H9 (cell line): ENCODE measurements around the gene PARD3. TPM values are rescaled to one million over a fixed set of nuclear protein-coding genes. Genes with fewer than 3 reads are reported as not detected.

Experiments
- DNase-seq: peaks from one replicate; pipeline ENCODE4 v3.0.0-alpha.2; 2017
- H2AFZ ChIP-seq: one replicate; pipeline ENCODE4 v1.6.1; 2013; ENCODE audit warnings: mild to moderate bottlenecking, low read length, control low read depth, moderate library complexity
- H2AK5ac ChIP-seq: 2 replicates; pipeline ENCODE4 v1.6.1; 2013; ENCODE audit warnings: low read length, control low read depth, mixed read lengths; ENCODE audit not compliant: insufficient read length
- H2BK120ac ChIP-seq: one replicate; pipeline ENCODE4 v1.6.1; 2013; ENCODE audit warnings: low read depth, mild to moderate bottlenecking, low read length, control low read depth, inconsistent platforms; ENCODE audit not compliant: poor library complexity, severe bottlenecking
- H2BK12ac ChIP-seq: 2 replicates; pipeline ENCODE4 v1.6.1; 2013; ENCODE audit warnings: low read length, control low read depth, mixed read lengths, low read depth; ENCODE audit not compliant: insufficient read length
- H2BK15ac ChIP-seq: 2 replicates; pipeline ENCODE4 v1.6.1; 2013; ENCODE audit warnings: low read depth, low read length, control low read depth
- H2BK20ac ChIP-seq: one replicate; pipeline ENCODE4 v1.6.1; 2013; ENCODE audit warnings: low read depth, mild to moderate bottlenecking, low read length, control low read depth, inconsistent platforms; ENCODE audit not compliant: poor library complexity, severe bottlenecking
- H2BK5ac ChIP-seq: 2 replicates; pipeline ENCODE4 v1.6.1; 2013; ENCODE audit warnings: low read length, control low read depth, mixed read lengths; ENCODE audit not compliant: insufficient read length
- H3K14ac ChIP-seq: 2 replicates; pipeline ENCODE4 v1.6.1; 2013; ENCODE audit warnings: low read length, control low read depth; ENCODE audit not compliant: insufficient read depth
- H3K18ac ChIP-seq: 2 replicates; pipeline ENCODE4 v1.6.1; 2013; ENCODE audit warnings: low read depth, mild to moderate bottlenecking, mixed read lengths, low read length, control low read depth; ENCODE audit not compliant: insufficient read length
- H3K23ac ChIP-seq: 2 replicates; pipeline ENCODE4 v1.6.1; 2013; ENCODE audit warnings: low read length, control low read depth, mixed read lengths, low read depth; ENCODE audit not compliant: insufficient read length
- H3K23me2 ChIP-seq: 2 replicates; pipeline ENCODE4 v1.6.1; 2013; ENCODE audit warnings: low read depth, mild to moderate bottlenecking, mixed read lengths, low read length, control low read depth; ENCODE audit not compliant: insufficient read length, poor library complexity, severe bottlenecking
- H3K27ac ChIP-seq: 2 replicates; pipeline ENCODE4 v1.5.1; 2013; ENCODE audit warnings: low read length, control low read depth, mixed read lengths, low read depth; ENCODE audit not compliant: insufficient read length
- H3K27me3 ChIP-seq: 2 replicates; pipeline ENCODE4 v1.6.1; 2013; ENCODE audit warnings: low read length, control low read depth, inconsistent platforms; ENCODE audit not compliant: insufficient read depth
- H3K4ac ChIP-seq: 2 replicates; pipeline ENCODE4 v1.6.1; 2013; ENCODE audit warnings: low read depth, mild to moderate bottlenecking, control low read depth, inconsistent platforms, low read length, moderate library complexity
- H3K4me1 ChIP-seq: 2 replicates; pipeline ENCODE4 v1.6.1; 2013; ENCODE audit warnings: low read length, control low read depth, inconsistent platforms; ENCODE audit not compliant: insufficient read depth
- H3K4me2 ChIP-seq: 2 replicates; pipeline ENCODE4 v1.6.1; 2013; ENCODE audit warnings: low read length, control low read depth, mixed read lengths; ENCODE audit not compliant: insufficient read length, insufficient read depth
- H3K56ac ChIP-seq: 2 replicates; pipeline ENCODE4 v1.6.1; 2013; ENCODE audit warnings: low read depth, mild to moderate bottlenecking, mixed read lengths, low read length, control low read depth; ENCODE audit not compliant: insufficient read length
- H3K79me1 ChIP-seq: 2 replicates; pipeline ENCODE4 v1.6.1; 2013; ENCODE audit warnings: low read depth, mild to moderate bottlenecking, moderate library complexity, low read length, control low read depth, inconsistent platforms; ENCODE audit not compliant: insufficient read depth, poor library complexity, severe bottlenecking
- H3K79me2 ChIP-seq: 2 replicates; pipeline ENCODE4 v1.6.1; 2013; ENCODE audit warnings: low read length, control low read depth, inconsistent platforms; ENCODE audit not compliant: insufficient read depth
- H3K9ac ChIP-seq: 2 replicates; pipeline ENCODE4 v1.6.1; 2013; ENCODE audit warnings: low read length, control low read depth, mixed read lengths; ENCODE audit not compliant: insufficient read length; ENCODE audit errors: extremely low read depth
- H3K9me3 ChIP-seq: one replicate; pipeline ENCODE4 v1.6.1; 2013; ENCODE audit warnings: low read depth, low read length, inconsistent platforms; ENCODE audit not compliant: control insufficient read depth
- H3T11ph ChIP-seq: one replicate; pipeline ENCODE4 v1.6.1; 2013; ENCODE audit warnings: mild to moderate bottlenecking, low read length, control low read depth, inconsistent platforms
- H4K20me1 ChIP-seq: one replicate; pipeline ENCODE4 v1.6.1; 2013; ENCODE audit not compliant: control insufficient read depth, insufficient read length, insufficient read depth
- H4K5ac ChIP-seq: 2 replicates; pipeline ENCODE4 v1.6.1; 2013; ENCODE audit warnings: low read depth, mild to moderate bottlenecking, mixed read lengths, low read length, control low read depth; ENCODE audit not compliant: insufficient read length
- H4K8ac ChIP-seq: replicated peaks from 2 replicates; pipeline ENCODE4 v1.6.1; 2013; ENCODE audit warnings: low read length, control low read depth, mixed read lengths, low read depth; ENCODE audit not compliant: insufficient read length
- H4K91ac ChIP-seq: 2 replicates; pipeline ENCODE4 v1.6.1; 2013; ENCODE audit warnings: low read depth, mild to moderate bottlenecking, moderate library complexity, mixed read lengths, low read length, control low read depth; ENCODE audit not compliant: insufficient read length
- H3K27ac Mint-ChIP-seq, 3 experiments: 2 replicates in 2 of 3; 3 replicates in 1 of 3; pipeline ENCODE4 v1.8.0; 2020 to 2021; ENCODE audit warnings: mixed read lengths in 3 of 3, mild to moderate bottlenecking in 1 of 3, moderate library complexity in 1 of 3
- H3K27me3 Mint-ChIP-seq: 2 replicates; pipeline ENCODE4 v1.8.0; 2021; ENCODE audit warnings: low read depth, mild to moderate bottlenecking, moderate library complexity, mixed read lengths
- H3K36me3 Mint-ChIP-seq, 3 experiments: 2 replicates in 2 of 3; 3 replicates in 1 of 3; pipeline ENCODE4 v1.8.0; 2020 to 2021; ENCODE audit warnings: low read depth in 3 of 3, mixed read lengths in 3 of 3; ENCODE audit not compliant: insufficient read depth in 1 of 3
- H3K4me1 Mint-ChIP-seq, 2 experiments: 2 replicates each; pipeline ENCODE4 v1.8.0; 2020; ENCODE audit warnings: mixed read lengths in 2 of 2
- H3K4me3 Mint-ChIP-seq, 2 experiments: 2 replicates in 1 of 2; 3 replicates in 1 of 2; pipeline ENCODE4 v1.8.0; 2020 to 2021; ENCODE audit warnings: mild to moderate bottlenecking in 2 of 2, mixed read lengths in 2 of 2, moderate library complexity in 1 of 2
- H3K9me3 Mint-ChIP-seq, 2 experiments: 2 replicates in 1 of 2; 3 replicates in 1 of 2; pipeline ENCODE4 v1.8.0; 2020; ENCODE audit warnings: mild to moderate bottlenecking in 2 of 2, mixed read lengths in 2 of 2, moderate library complexity in 1 of 2
- CTCF ChIP-seq: fragments of 200-600 bp; sonication (generic); conservative IDR thresholded peaks from 3 replicates; pipeline ENCODE4 v1.8.0; 2021; ENCODE audit warnings: antibody characterized with exemption, mild to moderate bottlenecking
- WGBS: extraction: QIAGEN DNeasy Blood & Tissue Kit; methylation state at CpG from one replicate; pipeline ENCODE4 v1.1.7; 2013; ENCODE audit warnings: missing lambda C conversion rate, low lambda C conversion rate, mixed read lengths; ENCODE audit not compliant: insufficient read length; ENCODE audit errors: extremely low coverage; 5-methylcytosine and 5-hydroxymethylcytosine counted together
- total RNA-seq: library from RNA; stranded (reverse); gene quantifications from 2 replicates; pipeline ENCODE4 v1.2.1, GENCODE V29; 2021

The PARD3 gene
- total RNA-seq, 1 experiment from 2014 or later: 44.7 TPM

DNA sequence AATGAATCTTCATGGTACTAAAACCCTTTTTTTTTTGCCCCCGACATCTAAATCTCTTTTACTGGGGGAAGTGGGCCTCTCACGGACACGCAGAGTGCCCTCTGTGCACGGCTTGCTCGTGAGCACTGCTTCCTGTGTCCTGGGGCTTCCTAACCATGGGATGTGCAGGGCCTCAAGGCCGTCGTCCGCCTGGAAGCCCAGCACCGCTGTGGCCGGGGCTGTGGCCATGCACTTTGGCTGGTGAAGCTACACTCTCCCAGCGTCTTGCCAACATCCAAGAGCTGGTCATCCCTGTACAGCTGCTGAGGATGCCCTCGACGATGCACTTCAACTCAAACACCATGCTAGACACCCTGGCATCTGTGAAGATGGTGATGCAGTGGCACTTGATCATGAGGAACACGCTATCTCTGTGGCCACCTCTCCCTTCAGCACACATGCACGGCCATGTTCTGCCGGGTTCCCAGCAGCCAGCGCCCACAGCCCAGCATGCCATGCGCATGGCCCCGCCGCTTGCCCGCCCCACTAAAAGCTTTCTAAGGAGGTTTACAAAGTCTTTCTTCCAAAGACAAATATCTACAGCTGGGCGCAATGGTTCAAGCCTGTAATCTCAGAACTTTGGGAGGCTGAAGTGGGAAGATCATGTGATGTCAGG lies 326.5 kb downstream of the PARD3 start:
- no peaks in the 10 kb centered on the region for H3K79me1 ChIP-seq
- H2AK5ac ChIP-seq: no peak overlapping the region
- no peaks in the 10 kb centered on the region for H3K9me3 Mint-ChIP-seq
- no peak overlapping the region for H2BK5ac ChIP-seq
- H2BK12ac ChIP-seq: no peak overlapping the region
- no peak overlapping the region for H4K5ac ChIP-seq
- H3K4ac ChIP-seq: no peak overlapping the region
- no peak overlapping the region for H2AFZ ChIP-seq
- H3K4me1 Mint-ChIP-seq: peaks cover 20 to 23% of the 10 kb centered on the region in 2 experiments
- H3K4me1 ChIP-seq: peaks cover 7% of the 10 kb centered on the region; the same call in 1 of the 2 replicates
- H3K18ac ChIP-seq: no peak overlapping the region
- H3K4me2 ChIP-seq: no peak overlapping the region
- no peak overlapping the region for H2BK120ac ChIP-seq
- H3K27ac ChIP-seq: no peak overlapping the region
- no peak for DNase-seq
- no peak overlapping the region for H2BK20ac ChIP-seq
- no peaks in the 10 kb centered on the region for H3K23me2 ChIP-seq
- H4K20me1 ChIP-seq: no peaks in the 10 kb centered on the region
- no peak overlapping the region for H3K14ac ChIP-seq
- H3K36me3 Mint-ChIP-seq: peaks cover 0 to 4% (median 0%) of the 10 kb centered on the region in 3 experiments; a peak in 3 of 7 replicates
- no peak overlapping the region for H3K9ac ChIP-seq
- H3K56ac ChIP-seq: no peak overlapping the region
- H3K27ac Mint-ChIP-seq: no peak overlapping the region
- no peak overlapping the region for H2BK15ac ChIP-seq
- H3K27me3 ChIP-seq: no peaks in the 10 kb centered on the region
- H3K9me3 ChIP-seq: no peaks in the 10 kb centered on the region
- TF ChIP-seq CTCF: no peak
- H3K23ac ChIP-seq: no peak overlapping the region
- H4K91ac ChIP-seq: no peak overlapping the region
- 0 out of 2 replicates have a peak, but pooled peaks cover 1% of the 10 kb centered on the region for H3K27me3 Mint-ChIP-seq
- H3K4me3 Mint-ChIP-seq: no peak overlapping the region
- H4K8ac ChIP-seq: no peak overlapping the region
- no peaks in the 10 kb centered on the region for H3K79me2 ChIP-seq
- no CpG with 5 or more reads among the region's 22 CpGs for WGBS
- H3T11ph ChIP-seq: no peak overlapping the region
